Activated CD4-positive, alpha-beta T cell treated with anti-CD3 and anti-CD28 coated beads, Interleukin-2, Interleukin-4, amounts not matched to agents 100 ng/mL and 50 ng/mL, durations not matched to agents 16 hours and 8 hours (primary cell): Measurements from ENCODE around the gene ETFB.

ENCODE experiments used
- DNase-seq: peaks from one replicate; pipeline ENCODE4 v3.0.0-alpha.2; 2020; ENCODE audit warnings: low spot score

Gene ETFB

GRCh38 chr19:51327066-51328001 lies 38.9 kb downstream of the ETFB start:
- DNase-seq, result peak; percentile 59

GRCh38 chr19:51326216-51327065 lies 39.7 kb downstream of the ETFB start:
- no peak for DNase-seq

- DNase-seq, result no peak
These were observed 40.8 kb downstream of the ETFB start for GRCh38 chr19:51325161-51325976.

GRCh38 chr19:51324167-51324481 lies 42.1 kb downstream of the ETFB start:
- DNase-seq, result no peak

- DNase-seq, result no peak
These were observed 42.6 kb downstream of the ETFB start for GRCh38 chr19:51323481-51324166.

- no peak for DNase-seq
These were observed 44.4 kb downstream of the ETFB start for GRCh38 chr19:51321799-51322198.

- DNase-seq, result no peak
These were observed 45.9 kb downstream of the ETFB start for GRCh38 chr19:51320280-51320657.

GRCh38 chr19:51319649-51320279 lies 46.4 kb downstream of the ETFB start:
- no peak for DNase-seq

GRCh38 chr19:51318687-51319648 lies 47.2 kb downstream of the ETFB start:
- DNase-seq, result no peak

- no peak for DNase-seq
These were observed 48.2 kb downstream of the ETFB start for GRCh38 chr19:51317968-51318367.

GRCh38 chr19:51317376-51317775 lies 48.8 kb downstream of the ETFB start:
- DNase-seq, result no peak

GRCh38 chr19:51316688-51317087 lies 49.5 kb downstream of the ETFB start:
- no peak for DNase-seq

GRCh38 chr19:51311351-51312257 lies 54.6 kb downstream of the ETFB start, which contains the start of gene IGLON5:
IGLON5 (plus strand) TSS chr19:51311644; CDS start chr19:51311848, 204 bp downstream.
- no peak for DNase-seq

GRCh38 chr19:51305479-51305878 lies 60.7 kb downstream of the ETFB start:
- DNase-seq, result no peak

GRCh38 chr19:51301266-51301665 lies 64.9 kb downstream of the ETFB start:
- no peak for DNase-seq

GRCh38 chr19:51297406-51297805 lies 68.8 kb downstream of the ETFB start:
- DNase-seq, result no peak

GRCh38 chr19:51296336-51297093 lies 69.7 kb downstream of the ETFB start:
- DNase-seq, result no peak
